H1 (cell line): ENCODE measurements around the gene POLR2J. TPM values are rescaled to one million over a fixed set of nuclear protein-coding genes. Genes with fewer than 3 reads are reported as not detected.

Experiments used
- CREB1 ChIP-seq: IDR thresholded peaks from 2 replicates; pipeline ENCODE4 v1.6.1; 2012; ENCODE audit warnings: inconsistent platforms
- EP300 ChIP-seq, 2 experiments: IDR thresholded peaks; 1 replicate in 1 of 2; 2 replicates in 1 of 2; pipeline ENCODE4 v1.6.1; 2011 to 2012; ENCODE audit warnings: low read depth in 2 of 2, low read length in 2 of 2, mild to moderate bottlenecking in 2 of 2, borderline replicate concordance in 1 of 2, inconsistent platforms in 1 of 2, moderate library complexity in 1 of 2
- FOSL1 ChIP-seq: IDR thresholded peaks from 2 replicates; pipeline ENCODE4 v1.6.1; 2011; ENCODE audit warnings: mild to moderate bottlenecking, low read depth, low read length, moderate library complexity; ENCODE audit not compliant: insufficient read depth
- HDAC2 ChIP-seq, 2 experiments: fragments of 300-600 bp in 1 of 2; sonication (generic) in 1 of 2; IDR thresholded peaks; 2 replicates each; pipeline ENCODE4 v1.6.1; 2011 to 2012; ENCODE audit warnings: low read depth in 2 of 2, low read length in 2 of 2, mild to moderate bottlenecking in 2 of 2, moderate library complexity in 2 of 2, borderline replicate concordance in 1 of 2, inconsistent platforms in 1 of 2
- HDAC6 ChIP-seq: IDR thresholded peaks from one replicate; pipeline ENCODE4 v1.7.1; 2012; ENCODE audit warnings: low read depth, mild to moderate bottlenecking, inconsistent platforms, low read length, moderate library complexity
- SP1 ChIP-seq: IDR thresholded peaks from 2 replicates; pipeline ENCODE4 v1.6.1; 2011; ENCODE audit warnings: low read depth, low read length
- polyA plus RNA-seq, 7 experiments: library from polyadenylated mRNA; depleted of rRNA in 3 of 7; stranded (reverse) in 5 of 7; unstranded in 2 of 7; fragments of >200 nt in 5 of 7; fragments of 200-250 nt in 2 of 7; gene quantifications; 1 replicate in 5 of 7; 2 replicates in 1 of 7; 4 replicates in 1 of 7; pipeline versions ENCODE4 v1.2.1 to v1.2.3, GENCODE V29; 2011 to 2013; ENCODE audit warnings: missing spikeins in 2 of 7, mixed read lengths in 2 of 7
- total RNA-seq: library from RNA; stranded (reverse); fragmentation: NEBNext Ultra II Directional; extraction: Animal tissue kit (Norgen Biotek cat#: 25700); gene quantifications from 2 replicates; pipeline ENCODE4 v1.2.1, GENCODE V29; 2021
- TF ChIP-seq, protein P1 (sequence below): fragments of 300-600 bp; sonication (generic); IDR thresholded peaks from 2 replicates; pipeline ENCODE4 v1.7.1; 2012; ENCODE audit warnings: low read length, moderate library complexity, mild to moderate bottlenecking, inconsistent platforms; ENCODE audit not compliant: insufficient replicate concordance
- TF ChIP-seq, protein P2 (sequence below): IDR thresholded peaks from 2 replicates; pipeline ENCODE4 v1.6.1; 2012; ENCODE audit warnings: low read length, inconsistent platforms
- TF ChIP-seq, protein P3 (sequence below): IDR thresholded peaks from 2 replicates; pipeline ENCODE4 v1.6.1; 2012; ENCODE audit warnings: inconsistent platforms

POLR2J gene
- total and polyA plus RNA-seq, 2 of the 8 experiments (the other 6 are each of a cell fraction or from before 2014, with no cell fraction given), result 54.1 to 113 TPM

DNA sequence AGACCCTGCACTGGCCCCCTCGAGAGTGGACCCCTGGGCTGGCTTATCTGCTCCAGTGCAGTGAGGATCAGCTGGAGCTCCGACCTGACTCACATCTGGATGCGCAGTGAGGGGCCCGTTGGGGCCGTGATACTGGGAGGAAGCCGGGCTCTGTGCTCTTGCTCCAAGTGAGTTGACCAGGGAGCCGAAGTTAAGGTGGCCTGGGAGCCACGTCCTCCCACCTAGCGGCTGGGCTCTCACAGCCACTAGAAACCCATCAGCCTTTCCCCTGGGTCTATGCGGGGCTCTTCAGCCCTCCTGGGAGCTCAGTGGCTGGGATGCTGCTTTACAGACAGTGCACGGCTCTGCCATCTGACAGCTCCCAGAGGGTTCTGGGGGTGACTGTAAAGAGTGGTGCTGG is 23.1 kb downstream of the POLR2J start (continued):
- TF ChIP-seq, protein P1, sequence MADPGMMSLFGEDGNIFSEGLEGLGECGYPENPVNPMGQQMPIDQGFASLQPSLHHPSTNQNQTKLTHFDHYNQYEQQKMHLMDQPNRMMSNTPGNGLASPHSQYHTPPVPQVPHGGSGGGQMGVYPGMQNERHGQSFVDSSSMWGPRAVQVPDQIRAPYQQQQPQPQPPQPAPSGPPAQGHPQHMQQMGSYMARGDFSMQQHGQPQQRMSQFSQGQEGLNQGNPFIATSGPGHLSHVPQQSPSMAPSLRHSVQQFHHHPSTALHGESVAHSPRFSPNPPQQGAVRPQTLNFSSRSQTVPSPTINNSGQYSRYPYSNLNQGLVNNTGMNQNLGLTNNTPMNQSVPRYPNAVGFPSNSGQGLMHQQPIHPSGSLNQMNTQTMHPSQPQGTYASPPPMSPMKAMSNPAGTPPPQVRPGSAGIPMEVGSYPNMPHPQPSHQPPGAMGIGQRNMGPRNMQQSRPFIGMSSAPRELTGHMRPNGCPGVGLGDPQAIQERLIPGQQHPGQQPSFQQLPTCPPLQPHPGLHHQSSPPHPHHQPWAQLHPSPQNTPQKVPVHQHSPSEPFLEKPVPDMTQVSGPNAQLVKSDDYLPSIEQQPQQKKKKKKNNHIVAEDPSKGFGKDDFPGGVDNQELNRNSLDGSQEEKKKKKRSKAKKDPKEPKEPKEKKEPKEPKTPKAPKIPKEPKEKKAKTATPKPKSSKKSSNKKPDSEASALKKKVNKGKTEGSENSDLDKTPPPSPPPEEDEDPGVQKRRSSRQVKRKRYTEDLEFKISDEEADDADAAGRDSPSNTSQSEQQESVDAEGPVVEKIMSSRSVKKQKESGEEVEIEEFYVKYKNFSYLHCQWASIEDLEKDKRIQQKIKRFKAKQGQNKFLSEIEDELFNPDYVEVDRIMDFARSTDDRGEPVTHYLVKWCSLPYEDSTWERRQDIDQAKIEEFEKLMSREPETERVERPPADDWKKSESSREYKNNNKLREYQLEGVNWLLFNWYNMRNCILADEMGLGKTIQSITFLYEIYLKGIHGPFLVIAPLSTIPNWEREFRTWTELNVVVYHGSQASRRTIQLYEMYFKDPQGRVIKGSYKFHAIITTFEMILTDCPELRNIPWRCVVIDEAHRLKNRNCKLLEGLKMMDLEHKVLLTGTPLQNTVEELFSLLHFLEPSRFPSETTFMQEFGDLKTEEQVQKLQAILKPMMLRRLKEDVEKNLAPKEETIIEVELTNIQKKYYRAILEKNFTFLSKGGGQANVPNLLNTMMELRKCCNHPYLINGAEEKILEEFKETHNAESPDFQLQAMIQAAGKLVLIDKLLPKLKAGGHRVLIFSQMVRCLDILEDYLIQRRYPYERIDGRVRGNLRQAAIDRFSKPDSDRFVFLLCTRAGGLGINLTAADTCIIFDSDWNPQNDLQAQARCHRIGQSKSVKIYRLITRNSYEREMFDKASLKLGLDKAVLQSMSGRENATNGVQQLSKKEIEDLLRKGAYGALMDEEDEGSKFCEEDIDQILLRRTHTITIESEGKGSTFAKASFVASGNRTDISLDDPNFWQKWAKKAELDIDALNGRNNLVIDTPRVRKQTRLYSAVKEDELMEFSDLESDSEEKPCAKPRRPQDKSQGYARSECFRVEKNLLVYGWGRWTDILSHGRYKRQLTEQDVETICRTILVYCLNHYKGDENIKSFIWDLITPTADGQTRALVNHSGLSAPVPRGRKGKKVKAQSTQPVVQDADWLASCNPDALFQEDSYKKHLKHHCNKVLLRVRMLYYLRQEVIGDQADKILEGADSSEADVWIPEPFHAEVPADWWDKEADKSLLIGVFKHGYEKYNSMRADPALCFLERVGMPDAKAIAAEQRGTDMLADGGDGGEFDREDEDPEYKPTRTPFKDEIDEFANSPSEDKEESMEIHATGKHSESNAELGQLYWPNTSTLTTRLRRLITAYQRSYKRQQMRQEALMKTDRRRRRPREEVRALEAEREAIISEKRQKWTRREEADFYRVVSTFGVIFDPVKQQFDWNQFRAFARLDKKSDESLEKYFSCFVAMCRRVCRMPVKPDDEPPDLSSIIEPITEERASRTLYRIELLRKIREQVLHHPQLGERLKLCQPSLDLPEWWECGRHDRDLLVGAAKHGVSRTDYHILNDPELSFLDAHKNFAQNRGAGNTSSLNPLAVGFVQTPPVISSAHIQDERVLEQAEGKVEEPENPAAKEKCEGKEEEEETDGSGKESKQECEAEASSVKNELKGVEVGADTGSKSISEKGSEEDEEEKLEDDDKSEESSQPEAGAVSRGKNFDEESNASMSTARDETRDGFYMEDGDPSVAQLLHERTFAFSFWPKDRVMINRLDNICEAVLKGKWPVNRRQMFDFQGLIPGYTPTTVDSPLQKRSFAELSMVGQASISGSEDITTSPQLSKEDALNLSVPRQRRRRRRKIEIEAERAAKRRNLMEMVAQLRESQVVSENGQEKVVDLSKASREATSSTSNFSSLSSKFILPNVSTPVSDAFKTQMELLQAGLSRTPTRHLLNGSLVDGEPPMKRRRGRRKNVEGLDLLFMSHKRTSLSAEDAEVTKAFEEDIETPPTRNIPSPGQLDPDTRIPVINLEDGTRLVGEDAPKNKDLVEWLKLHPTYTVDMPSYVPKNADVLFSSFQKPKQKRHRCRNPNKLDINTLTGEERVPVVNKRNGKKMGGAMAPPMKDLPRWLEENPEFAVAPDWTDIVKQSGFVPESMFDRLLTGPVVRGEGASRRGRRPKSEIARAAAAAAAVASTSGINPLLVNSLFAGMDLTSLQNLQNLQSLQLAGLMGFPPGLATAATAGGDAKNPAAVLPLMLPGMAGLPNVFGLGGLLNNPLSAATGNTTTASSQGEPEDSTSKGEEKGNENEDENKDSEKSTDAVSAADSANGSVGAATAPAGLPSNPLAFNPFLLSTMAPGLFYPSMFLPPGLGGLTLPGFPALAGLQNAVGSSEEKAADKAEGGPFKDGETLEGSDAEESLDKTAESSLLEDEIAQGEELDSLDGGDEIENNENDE, result no peak
- TF ChIP-seq, protein P2, sequence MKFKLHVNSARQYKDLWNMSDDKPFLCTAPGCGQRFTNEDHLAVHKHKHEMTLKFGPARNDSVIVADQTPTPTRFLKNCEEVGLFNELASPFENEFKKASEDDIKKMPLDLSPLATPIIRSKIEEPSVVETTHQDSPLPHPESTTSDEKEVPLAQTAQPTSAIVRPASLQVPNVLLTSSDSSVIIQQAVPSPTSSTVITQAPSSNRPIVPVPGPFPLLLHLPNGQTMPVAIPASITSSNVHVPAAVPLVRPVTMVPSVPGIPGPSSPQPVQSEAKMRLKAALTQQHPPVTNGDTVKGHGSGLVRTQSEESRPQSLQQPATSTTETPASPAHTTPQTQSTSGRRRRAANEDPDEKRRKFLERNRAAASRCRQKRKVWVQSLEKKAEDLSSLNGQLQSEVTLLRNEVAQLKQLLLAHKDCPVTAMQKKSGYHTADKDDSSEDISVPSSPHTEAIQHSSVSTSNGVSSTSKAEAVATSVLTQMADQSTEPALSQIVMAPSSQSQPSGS, result no peak
- TF ChIP-seq SP1, result no peak
- no peak for TF ChIP-seq HDAC6
- no peak for TF ChIP-seq CREB1
- no peak for TF ChIP-seq EP300 (IDR thresholded peaks at IDR 0.05; ENCODE audit: borderline replicate concordance in 1 of 2, low read depth in 2 of 2, low read length in 2 of 2)
- TF ChIP-seq HDAC2 (IDR thresholded peaks at IDR 0.05; ENCODE audit: borderline replicate concordance in 1 of 2, low read depth in 2 of 2, low read length in 2 of 2), result no peak
- TF ChIP-seq FOSL1, result no peak
- TF ChIP-seq, protein P3, sequence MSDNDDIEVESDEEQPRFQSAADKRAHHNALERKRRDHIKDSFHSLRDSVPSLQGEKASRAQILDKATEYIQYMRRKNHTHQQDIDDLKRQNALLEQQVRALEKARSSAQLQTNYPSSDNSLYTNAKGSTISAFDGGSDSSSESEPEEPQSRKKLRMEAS, result no peak
